ENCODE measurements around the gene ATG9B. TPM values are rescaled to one million over a fixed set of nuclear protein-coding genes. Genes with fewer than 3 reads are reported as not detected.
A peak's percentile ranks its signal among the peaks of the same experiment; 100 is the strongest.

The ATG9B gene
- total and polyA plus RNA-seq, 2 of the 13 experiments (the other 11 are each of a cell fraction or from before 2014, with no cell fraction given): 0.24 TPM; not detected in 1

GRCh38 chr7:151010037-151010306, 14.3 kb downstream of the ATG9B start (continued):
- TF ChIP-seq CENPX (CRISPR knock-in tag; IDR thresholded peaks at IDR 0.05) (no peak), ZFP37 (CRISPR knock-in tag; IDR thresholded peaks at IDR 0.05; ENCODE audit: borderline replicate concordance) (no peak), FOXJ3 (CRISPR knock-in tag; IDR thresholded peaks at IDR 0.05; ENCODE audit: borderline replicate concordance) (no peak), KLF6 (CRISPR knock-in tag; IDR thresholded peaks at IDR 0.05) (no peak), ZNF30 (CRISPR knock-in tag; IDR thresholded peaks at IDR 0.05) (0 out of 2 replicates have a peak, but pooled peaks have one; percentile 30), ZBTB7B (CRISPR knock-in tag; IDR thresholded peaks at IDR 0.05) (0 out of 2 replicates have a peak, but pooled peaks have one; percentile 53), TARDBP (CRISPR knock-in tag; IDR thresholded peaks at IDR 0.05) (0 out of 2 replicates have a peak, but pooled peaks have one; percentile 61), HHEX (CRISPR knock-in tag; IDR thresholded peaks at IDR 0.05) (no peak), ZNF557 (CRISPR knock-in tag; IDR thresholded peaks at IDR 0.05) (no peak), ZNF33A (CRISPR knock-in tag; IDR thresholded peaks at IDR 0.05; ENCODE audit: borderline replicate concordance) (0 out of 2 replicates have a peak, but pooled peaks have one; percentile 25), ZNF558 (CRISPR knock-in tag; IDR thresholded peaks at IDR 0.05; ENCODE audit: borderline replicate concordance) (no peak), ZNF691 (CRISPR knock-in tag; IDR thresholded peaks at IDR 0.05; ENCODE audit: borderline replicate concordance, low read depth) (no peak), HMGXB4 (CRISPR knock-in tag; IDR thresholded peaks at IDR 0.05; ENCODE audit: borderline replicate concordance in 1 of 2, low read depth in 1 of 2) (peak in 1 of 2 experiments; percentile 2; a peak in 1 of 4 replicates), SPEN (CRISPR knock-in tag; IDR thresholded peaks at IDR 0.05; ENCODE audit: low read depth) (no peak), ZNF460 (CRISPR knock-in tag; IDR thresholded peaks at IDR 0.05; ENCODE audit: borderline replicate concordance) (no peak), ASH2L (IDR thresholded peaks at IDR 0.05; ENCODE audit: insufficient read length, low read depth, low read length) (peak; percentile 17), YEATS2 (CRISPR knock-in tag; IDR thresholded peaks at IDR 0.05; ENCODE audit: borderline replicate concordance) (no peak), ZNF749 (CRISPR knock-in tag; IDR thresholded peaks at IDR 0.05; ENCODE audit: borderline replicate concordance) (peak; percentile 38; the same call in 1 of the 2 replicates), ZNF414 (CRISPR knock-in tag; IDR thresholded peaks at IDR 0.05) (0 out of 2 replicates have a peak, but pooled peaks have one; percentile 37), KLF13 (CRISPR knock-in tag; IDR thresholded peaks at IDR 0.05) (no peak), MEF2D (CRISPR knock-in tag; IDR thresholded peaks at IDR 0.05) (0 out of 2 replicates have a peak, but pooled peaks have one; percentile 29), MED1 (CRISPR knock-in tag; IDR thresholded peaks at IDR 0.05) (no peak), ZNF709 (CRISPR knock-in tag; IDR thresholded peaks at IDR 0.05) (no peak), ZNF589 (CRISPR knock-in tag; conservative IDR thresholded peaks at IDR 0.05) (0 out of 2 replicates have a peak, but pooled peaks have one; percentile 46), ZKSCAN5 (CRISPR knock-in tag; IDR thresholded peaks at IDR 0.05) (peak; percentile 60; the same call in 1 of the 2 replicates), ZFX (CRISPR knock-in tag; IDR thresholded peaks at IDR 0.05; ENCODE audit: low read depth) (peak; percentile 38; the same call in 1 of the 2 replicates), ZNF329 (CRISPR knock-in tag; IDR thresholded peaks at IDR 0.05; ENCODE audit: low read depth) (no peak), ZNF570 (CRISPR knock-in tag; IDR thresholded peaks at IDR 0.05; ENCODE audit: borderline replicate concordance) (no peak), CREBL2 (CRISPR knock-in tag; IDR thresholded peaks at IDR 0.05; ENCODE audit: borderline replicate concordance) (no peak)
